Neural cell (in vitro differentiated cells): ENCODE measurements around the gene CIC. TPM values are rescaled to one million over a fixed set of nuclear protein-coding genes. Genes with fewer than 3 reads are reported as not detected.

Source experiments
- H2AFZ ChIP-seq: fragments of 200-600, 300-800 bp; sonication (generic), shearing (Covaris generic); 2 replicates; pipeline ENCODE4 v1.6.0; 2014; ENCODE audit warnings: low read depth, mild to moderate bottlenecking, antibody characterized with exemption, low read length, moderate library complexity
- H3F3A ChIP-seq: fragments of 200-600 bp; shearing (Covaris generic); 2 replicates; pipeline ENCODE4 v1.6.1; 2016; ENCODE audit warnings: mild to moderate bottlenecking, moderate library complexity, mixed read lengths, antibody characterized with exemption, low read length; ENCODE audit not compliant: insufficient read depth, poor library complexity, severe bottlenecking
- H3K27ac ChIP-seq: fragments of 200-600, 300-800 bp; sonication (generic), shearing (Covaris generic); 2 replicates; pipeline ENCODE4 v1.5.1; 2014; ENCODE audit warnings: mild to moderate bottlenecking, low read length, moderate library complexity
- H3K27me3 ChIP-seq: fragments of 300-800, 200-600 bp; sonication (generic), shearing (Covaris generic); 2 replicates; pipeline ENCODE4 v1.6.0; 2014; ENCODE audit warnings: mild to moderate bottlenecking, low read depth, low read length, moderate library complexity; ENCODE audit not compliant: insufficient read depth
- H3K36me3 ChIP-seq: fragments of 300-800, 200-600 bp; sonication (generic), shearing (Covaris generic); 2 replicates; pipeline ENCODE4 v1.5.1; 2014; ENCODE audit warnings: mild to moderate bottlenecking, antibody characterized with exemption, low read length, moderate library complexity; ENCODE audit not compliant: insufficient read depth
- H3K4me2 ChIP-seq: fragments of 300-800, 200-600 bp; sonication (generic), shearing (Covaris generic); 2 replicates; pipeline ENCODE4 v1.6.0; 2014; ENCODE audit warnings: mild to moderate bottlenecking, low read length
- H3K4me3 ChIP-seq: fragments of 300-800, 200-600 bp; sonication (generic), shearing (Covaris generic); 2 replicates; pipeline ENCODE4 v1.5.1; 2014; ENCODE audit warnings: mild to moderate bottlenecking, low read length, moderate library complexity
- H3K79me2 ChIP-seq: fragments of 200-600 bp; shearing (Covaris generic); replicated peaks from 2 replicates; pipeline ENCODE4 v1.6.0; 2014; ENCODE audit warnings: mild to moderate bottlenecking, low read length, moderate library complexity; ENCODE audit not compliant: insufficient read depth
- H3K9ac ChIP-seq: fragments of 300-800, 200-600 bp; sonication (generic), shearing (Covaris generic); 2 replicates; pipeline ENCODE4 v1.6.1; 2016; ENCODE audit warnings: mild to moderate bottlenecking, low read length, mixed read lengths
- H3K9me2 ChIP-seq: fragments of 200-600 bp; shearing (Covaris generic); 2 replicates; pipeline ENCODE4 v1.6.1; 2016; ENCODE audit warnings: mild to moderate bottlenecking, low read length, mixed read lengths; ENCODE audit not compliant: insufficient read depth
- H3K9me3 ChIP-seq: fragments of 200-600, 300-800 bp; sonication (generic), shearing (Covaris generic); 2 replicates; pipeline ENCODE4 v1.6.1; 2016; ENCODE audit warnings: mild to moderate bottlenecking, mixed run types, low read length, moderate library complexity, mixed read lengths
- H4K20me1 ChIP-seq: fragments of 200-600 bp; shearing (Covaris generic); 2 replicates; pipeline ENCODE4 v1.6.1; 2016; ENCODE audit warnings: mild to moderate bottlenecking, mixed run types; ENCODE audit not compliant: insufficient read depth
- CTCF ChIP-seq: fragments of 450-650 bp; IDR thresholded peaks from 2 replicates; pipeline ENCODE4 v1.5.1; 2014; ENCODE audit warnings: antibody characterized with exemption, mild to moderate bottlenecking, moderate library complexity; ENCODE audit not compliant: poor library complexity, severe bottlenecking
- EP300 ChIP-seq: fragments of 450-650 bp; conservative IDR thresholded peaks from 2 replicates; pipeline ENCODE4 v1.6.1; 2014; ENCODE audit warnings: antibody characterized with exemption, mild to moderate bottlenecking, moderate library complexity; ENCODE audit not compliant: poor library complexity, severe bottlenecking
- EZH2 ChIP-seq: fragments of 200-600, 300-800 bp; shearing (Covaris generic), sonication (generic); IDR thresholded peaks from 2 replicates; pipeline ENCODE4 v1.6.1; 2014; ENCODE audit warnings: antibody characterized with exemption, low read length, borderline replicate concordance, mild to moderate bottlenecking; ENCODE audit not compliant: insufficient read depth, poor library complexity, severe bottlenecking
- MXI1 ChIP-seq: fragments of 450-650 bp; conservative IDR thresholded peaks from 2 replicates; pipeline ENCODE4 v1.6.1; 2014; ENCODE audit warnings: antibody characterized with exemption, mild to moderate bottlenecking; ENCODE audit not compliant: poor library complexity, severe bottlenecking
- POLR2AphosphoS5 ChIP-seq: IDR thresholded peaks from 2 replicates; pipeline ENCODE4 v1.6.1; 2012
- RAD21 ChIP-seq: fragments of 450-650 bp; conservative IDR thresholded peaks from 2 replicates; pipeline ENCODE4 v1.6.1; 2014; ENCODE audit warnings: antibody characterized with exemption, mild to moderate bottlenecking, moderate library complexity
- REST ChIP-seq: IDR thresholded peaks from 2 replicates; pipeline ENCODE4 v1.6.1; 2012; ENCODE audit warnings: borderline replicate concordance
- SMC3 ChIP-seq: fragments of 450-650 bp; conservative IDR thresholded peaks from 2 replicates; pipeline ENCODE4 v1.6.1; 2014; ENCODE audit warnings: antibody characterized with exemption, mild to moderate bottlenecking, moderate library complexity; ENCODE audit not compliant: poor library complexity
- TAF1 ChIP-seq: IDR thresholded peaks from 2 replicates; pipeline ENCODE4 v1.6.1; 2012; ENCODE audit warnings: low read depth
- polyA plus RNA-seq: library from polyadenylated mRNA; depleted of rRNA; stranded (reverse); fragments of >200 nt; gene quantifications from 2 replicates; pipeline ENCODE4 v1.2.3, GENCODE V29; 2014

CIC gene
- polyA plus RNA-seq, 1 donor from 2014 or later, result 10.8 TPM

GRCh38 chr19:42220751-42221097, 48.3 kb upstream of the CIC start:
- Histone ChIP-seq H3K27ac (peak overlapping the region; percentile 74), H3K9ac (peak overlapping the region; percentile 76), H3K4me3 (peak overlapping the region; percentile 84), H3K27me3 (no peaks in the 10 kb centered on the region), H3K36me3 (no peaks in the 10 kb centered on the region), H3K79me2 (peaks cover 18% of the 10 kb centered on the region), H3K4me2 (peak overlapping the region; percentile 98), H3K9me3 (no peaks in the 10 kb centered on the region), H3K9me2 (no peaks in the 10 kb centered on the region), H2AFZ (peak overlapping the region; percentile 53), H4K20me1 (peaks cover 3% of the 10 kb centered on the region), H3F3A (peaks cover 7% of the 10 kb centered on the region)
- TF ChIP-seq RAD21 (no peak), CTCF (no peak), MXI1 (no peak), REST (no peak), SMC3 (no peak), POLR2AphosphoS5 (no peak), TAF1 (no peak), EZH2 (no peak)

- H3K9me2 ChIP-seq, result no peaks in the 10 kb centered on the region
- H3K4me2 ChIP-seq, result no peak overlapping the region
- H3K4me3 ChIP-seq, result no peak overlapping the region
- H4K20me1 ChIP-seq, result no peaks in the 10 kb centered on the region
- H3K9me3 ChIP-seq, result no peaks in the 10 kb centered on the region
- TF ChIP-seq EP300, result no peak
- no peak for TF ChIP-seq REST
- TF ChIP-seq SMC3, result no peak
- no peak for TF ChIP-seq RAD21
- no peak for TF ChIP-seq TAF1
- TF ChIP-seq CTCF, result no peak
- TF ChIP-seq MXI1, result no peak
- no peak for TF ChIP-seq EZH2
- TF ChIP-seq POLR2AphosphoS5, result no peak
- H3K27me3 ChIP-seq, result no peaks in the 10 kb centered on the region
- H3K27ac ChIP-seq, result no peak overlapping the region
- peaks cover 7% of the 10 kb centered on the region for H3F3A ChIP-seq
- no peak overlapping the region for H3K9ac ChIP-seq
- peaks cover 3% of the 10 kb centered on the region for H3K79me2 ChIP-seq
- no peak overlapping the region for H2AFZ ChIP-seq
- H3K36me3 ChIP-seq, result no peaks in the 10 kb centered on the region
Observed at GRCh38 chr19:42224940-42225717, 43.9 kb upstream of the CIC start.
